Measurements from ENCODE around the gene ASTL.
A peak's percentile ranks its signal among the peaks of the same experiment; 100 is the strongest.

The ASTL gene

DNA sequence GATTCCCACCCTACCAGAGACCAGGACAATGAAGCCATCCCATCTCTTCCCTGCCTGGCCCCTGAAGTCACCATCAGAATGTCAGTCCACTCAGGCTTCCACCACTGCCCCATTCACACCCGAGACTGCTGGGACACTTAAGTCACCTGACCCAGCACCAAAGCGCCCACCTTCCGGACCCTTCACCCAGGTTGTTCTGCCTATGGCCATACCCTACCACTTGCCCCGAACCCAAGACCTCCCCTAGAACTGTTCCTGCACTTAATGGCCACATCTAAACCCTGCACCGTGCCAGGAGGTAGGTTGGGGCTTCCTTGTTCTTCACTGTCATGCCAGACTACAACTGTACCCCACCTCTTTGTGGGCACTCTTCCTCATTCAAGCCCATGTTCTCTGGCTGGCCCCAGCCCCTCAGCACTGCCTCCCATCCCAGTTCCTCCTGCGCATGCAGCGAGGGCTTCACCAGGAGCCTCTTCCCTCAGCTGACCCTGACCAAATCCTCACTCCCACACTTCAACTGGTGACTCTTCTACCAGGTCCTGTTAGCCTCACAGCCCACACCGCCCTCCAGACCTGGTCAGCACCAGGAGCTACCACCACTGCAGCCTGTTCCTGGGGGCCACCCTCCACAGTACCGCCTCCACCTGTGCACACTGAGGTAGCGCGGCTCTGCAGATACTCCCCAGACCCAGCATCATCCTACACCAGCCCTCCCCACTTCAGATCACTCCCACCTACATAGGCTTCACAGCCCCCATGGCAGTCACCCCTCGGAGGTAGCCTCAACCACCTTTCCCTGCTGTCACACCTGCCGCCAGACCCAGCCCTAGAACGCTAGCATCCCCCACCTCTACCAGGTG lies 13.7 kb downstream of the ASTL start:
- no peak for DNase-seq

DNA sequence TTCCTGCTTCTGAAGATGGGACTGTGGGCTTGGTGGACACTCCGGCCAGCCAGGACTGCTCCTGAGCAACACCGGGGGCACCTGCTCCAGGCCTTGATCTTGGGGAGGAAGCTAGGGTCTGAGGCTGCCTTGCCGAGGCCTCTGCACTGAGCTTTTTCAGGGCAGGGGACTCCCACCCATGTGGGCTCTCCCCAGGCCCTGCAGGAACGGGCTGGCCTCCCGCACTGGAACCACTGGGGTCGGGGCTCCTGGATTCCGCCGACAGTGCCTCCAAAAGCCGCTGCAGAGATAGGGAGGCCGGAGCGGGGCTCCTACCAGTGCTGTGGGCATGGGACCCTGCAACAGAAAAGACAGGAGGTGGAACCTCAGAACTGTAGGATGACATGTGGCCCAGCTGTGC lies 14.4 kb downstream of the ASTL start:
- DNase-seq, result no peak

DNA sequence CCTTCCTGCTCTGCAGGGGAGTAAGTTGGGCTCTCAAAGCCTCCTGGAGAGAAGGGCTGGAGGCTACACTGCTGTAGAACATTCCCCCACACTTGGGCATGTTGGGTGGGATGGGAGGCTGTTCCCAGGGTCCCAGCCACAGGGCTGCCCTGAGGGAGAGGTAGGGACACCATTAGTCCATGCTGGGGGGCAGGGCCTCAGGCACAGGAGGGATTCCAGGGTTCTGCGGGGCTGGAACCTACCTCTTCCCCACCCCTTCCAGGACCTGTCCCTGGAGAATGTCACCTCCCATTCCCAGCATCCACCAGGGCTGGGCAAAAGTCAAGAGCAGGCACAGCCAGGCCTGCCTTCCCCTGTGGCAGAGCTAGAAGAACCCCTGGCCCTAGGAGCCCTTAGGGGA lies 15.0 kb downstream of the ASTL start:
- DNase-seq, result no peak

DNA sequence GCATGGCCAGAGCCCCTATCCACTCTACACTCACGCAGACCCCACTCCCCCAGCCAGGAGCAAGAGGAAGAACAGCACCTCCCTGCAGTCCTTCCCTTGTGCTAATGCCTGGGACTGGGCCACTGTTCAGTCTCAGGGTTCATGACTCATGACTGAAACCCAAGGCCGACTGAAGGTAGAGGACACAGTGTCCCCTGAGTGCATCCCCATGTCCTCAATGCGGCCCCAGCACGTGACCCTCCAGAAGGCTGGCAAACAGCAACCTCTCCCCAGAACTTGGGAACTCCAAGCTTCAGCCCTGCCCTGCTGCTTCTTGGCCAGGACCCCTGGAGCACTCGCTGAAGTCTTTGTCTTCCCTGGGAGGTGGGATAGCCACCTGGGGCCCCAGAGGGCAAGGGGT lies 15.9 kb downstream of the ASTL start:
- DNase-seq, result no peak

DNA sequence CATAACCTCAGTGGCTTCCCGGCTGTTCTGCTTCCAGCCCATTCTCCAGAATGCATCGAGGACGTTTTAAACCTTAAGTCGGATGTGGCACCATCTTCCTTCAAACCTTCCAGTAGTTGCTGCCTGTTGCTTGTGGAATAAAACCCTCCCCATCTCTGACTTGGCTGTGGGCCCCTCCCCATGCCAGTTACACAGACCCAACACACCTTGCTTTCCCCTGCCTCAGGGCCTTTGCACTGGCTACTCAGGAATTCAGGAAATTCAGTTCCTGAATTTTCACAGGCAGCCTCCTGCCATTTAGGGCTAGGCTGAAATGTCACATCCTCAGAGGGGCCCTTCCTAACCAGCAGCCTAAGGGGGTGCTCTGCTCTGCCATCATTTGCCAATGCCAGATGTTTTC lies 16.9 kb downstream of the ASTL start:
- DNase-seq, result no peak

DNA sequence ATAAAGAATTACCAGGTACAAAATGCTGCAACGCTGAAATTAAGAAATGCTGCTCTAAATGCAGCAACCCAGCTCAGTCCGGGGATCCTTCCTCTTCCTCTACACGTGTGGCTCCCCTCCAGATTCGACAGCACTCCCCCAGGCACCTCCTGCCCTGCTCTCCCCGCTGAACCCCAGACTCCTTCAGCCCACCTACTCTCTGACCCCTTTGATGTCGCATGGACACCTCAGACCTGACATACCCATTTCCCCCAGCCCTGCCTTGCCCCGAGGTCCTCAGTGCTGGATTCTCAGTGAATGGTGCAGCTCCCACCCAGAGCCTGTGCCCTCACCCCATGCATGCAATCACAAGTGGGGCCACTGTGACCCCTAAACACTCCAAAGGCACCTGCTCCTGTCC lies 17.3 kb downstream of the ASTL start:
- DNase-seq, result no peak

DNA sequence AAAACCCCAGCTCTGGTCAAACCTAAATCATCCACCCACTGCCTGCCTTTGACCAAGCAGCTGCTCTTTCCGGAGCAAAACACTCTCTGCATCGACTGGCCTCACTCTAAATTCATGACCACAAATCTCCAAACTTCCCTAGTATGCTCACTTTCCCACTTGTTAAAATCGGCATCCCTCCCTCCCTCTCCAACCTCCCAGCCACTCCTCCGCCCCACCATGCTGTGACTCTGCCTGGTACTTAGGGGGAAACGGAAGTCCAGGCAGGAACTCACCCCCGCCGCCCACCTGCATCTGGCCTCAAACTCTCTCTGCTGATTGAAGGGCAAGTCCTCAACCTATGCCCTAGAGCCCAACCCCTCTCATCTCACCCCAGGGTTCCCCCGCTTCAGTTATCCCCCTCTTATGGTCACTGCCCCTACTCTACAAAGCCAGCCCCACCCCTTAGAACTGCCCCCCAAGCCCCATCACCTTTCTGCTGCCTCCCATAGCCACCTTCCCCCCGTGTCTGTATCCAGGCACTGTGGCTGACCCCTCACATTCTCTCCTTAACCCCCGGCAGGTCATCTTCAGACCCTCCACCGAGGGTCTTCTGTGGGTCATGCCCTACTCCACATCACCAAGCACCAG lies 18.1 kb downstream of the ASTL start:
- DNase-seq, result peak; percentile 27

DNA sequence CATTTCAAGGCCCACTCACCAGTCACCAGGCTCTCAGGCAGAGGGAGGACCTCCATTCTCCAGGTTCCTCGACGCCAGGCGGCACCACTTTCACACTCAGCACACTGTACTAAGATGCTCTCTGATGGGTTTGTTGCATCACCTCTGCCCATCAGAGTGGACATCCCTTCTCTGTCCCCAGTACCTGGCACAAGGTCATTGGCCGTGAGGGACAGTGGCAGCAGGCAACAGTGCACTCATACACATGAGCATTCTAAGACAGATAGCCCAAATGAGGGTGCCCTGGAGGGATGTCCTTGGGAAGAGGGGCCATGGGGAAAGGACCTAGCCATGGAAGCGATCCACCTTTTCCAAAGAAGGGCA lies 18.9 kb downstream of the ASTL start:
- DNase-seq, result no peak

DNA sequence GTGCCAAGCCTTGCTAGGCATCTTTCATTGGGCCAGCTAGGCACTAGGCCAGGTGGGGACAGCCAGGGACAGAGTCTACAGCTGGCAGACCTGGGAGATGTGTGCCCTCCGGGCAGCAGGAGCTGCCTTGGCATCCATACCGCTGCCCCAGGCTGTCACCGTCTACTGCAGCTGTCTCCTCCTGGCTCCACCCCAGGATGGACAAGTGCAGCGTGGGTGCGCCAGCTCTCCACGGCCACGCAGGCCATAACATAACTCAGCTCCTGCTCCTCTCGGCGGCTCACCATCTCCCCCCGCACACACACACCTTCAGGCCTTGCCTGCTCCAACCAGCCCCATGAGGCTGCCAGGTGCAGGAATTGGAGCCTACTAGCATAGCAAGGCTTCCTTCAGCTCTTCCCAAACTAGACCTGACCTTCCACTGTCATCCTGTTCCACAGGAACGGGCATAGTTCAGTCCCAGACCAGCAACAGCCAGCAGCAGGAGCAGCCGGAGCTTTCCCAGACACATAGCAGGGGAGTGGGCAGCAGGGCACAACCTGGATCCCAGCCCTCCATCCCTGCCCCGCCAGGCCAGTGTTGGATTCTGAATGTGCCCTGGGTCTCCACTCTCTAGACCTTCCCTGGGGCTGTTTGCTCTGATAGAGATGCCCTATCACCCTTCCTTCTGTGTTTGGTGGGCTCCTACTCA lies 19.5 kb downstream of the ASTL start:
- no peak for DNase-seq

DNA sequence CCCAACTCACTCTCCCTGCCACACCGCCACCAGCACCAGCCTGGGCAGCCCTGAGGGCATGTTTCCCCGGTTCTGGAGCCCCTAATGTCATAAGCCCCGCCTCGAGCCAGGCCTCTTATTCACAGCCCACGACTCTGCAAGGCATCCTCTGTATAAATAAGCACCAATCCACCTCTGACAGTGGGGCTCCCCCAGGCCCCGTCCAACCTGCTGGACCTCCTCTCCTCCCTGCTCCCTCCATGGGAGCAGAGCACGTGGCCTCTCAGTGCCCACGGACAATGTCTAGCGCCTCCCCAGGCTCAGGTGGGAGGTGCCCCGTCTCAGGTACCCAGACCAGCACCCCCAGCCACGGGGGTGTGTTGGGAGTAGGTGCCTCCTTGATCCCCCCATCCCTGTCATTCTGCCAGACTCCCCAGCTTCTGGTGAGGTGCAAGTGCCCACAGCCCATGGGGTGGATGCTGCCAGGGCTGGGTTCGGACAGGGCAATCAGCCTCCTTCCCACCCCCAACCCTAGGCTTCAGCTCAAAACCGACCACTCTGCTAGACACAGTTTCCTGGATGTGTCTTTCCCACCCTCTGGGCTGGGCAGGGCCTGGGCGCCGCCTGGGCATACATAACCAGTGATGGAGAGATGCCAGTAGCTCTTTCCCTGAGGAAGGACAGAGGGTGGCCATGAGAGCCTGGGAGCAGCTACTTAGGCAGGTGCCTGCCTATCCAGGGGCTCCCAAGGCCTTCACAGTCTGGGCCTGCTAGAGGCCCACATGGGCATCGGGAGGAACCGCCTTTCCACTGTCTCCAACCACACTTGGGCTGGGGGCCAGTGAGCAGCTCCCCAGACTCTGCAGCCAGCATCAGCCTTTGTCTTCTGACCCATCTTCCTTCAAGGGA lies 20.4 kb downstream of the ASTL start:
- DNase-seq, result no peak

DNA sequence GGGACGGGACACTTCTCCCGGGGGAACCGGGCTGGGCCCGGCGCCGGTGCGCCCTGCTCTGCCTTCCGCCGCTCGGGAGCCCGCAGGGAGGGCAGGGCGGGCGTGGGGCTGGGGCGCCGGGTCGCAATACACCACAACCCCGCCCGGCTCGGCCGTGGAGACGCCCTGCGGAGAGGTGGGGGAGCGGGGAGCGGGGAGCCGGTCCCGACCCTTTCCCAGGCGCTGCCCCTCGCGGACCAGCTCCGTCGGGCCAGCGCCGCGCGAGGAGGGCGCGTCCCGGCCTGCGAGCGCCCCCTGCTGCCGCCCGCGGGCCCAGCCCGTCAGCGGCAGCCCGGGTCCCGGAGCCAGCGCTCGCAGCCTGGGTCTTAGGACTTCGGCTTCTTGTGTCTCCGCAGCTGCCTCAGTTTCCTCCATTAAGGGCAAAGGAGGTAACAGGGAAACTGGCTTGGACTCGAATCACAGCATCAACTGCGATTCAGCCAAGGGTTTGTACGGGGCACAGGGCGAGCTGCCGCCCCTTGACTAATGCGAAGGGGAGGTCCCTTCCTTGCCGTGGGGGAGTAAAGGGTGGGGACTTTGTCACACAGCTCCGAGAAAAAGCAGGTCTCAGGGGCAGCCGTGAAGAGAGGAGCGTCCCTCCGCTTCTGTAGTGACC lies 21.3 kb downstream of the ASTL start:
- DNase-seq, result no peak

DNA sequence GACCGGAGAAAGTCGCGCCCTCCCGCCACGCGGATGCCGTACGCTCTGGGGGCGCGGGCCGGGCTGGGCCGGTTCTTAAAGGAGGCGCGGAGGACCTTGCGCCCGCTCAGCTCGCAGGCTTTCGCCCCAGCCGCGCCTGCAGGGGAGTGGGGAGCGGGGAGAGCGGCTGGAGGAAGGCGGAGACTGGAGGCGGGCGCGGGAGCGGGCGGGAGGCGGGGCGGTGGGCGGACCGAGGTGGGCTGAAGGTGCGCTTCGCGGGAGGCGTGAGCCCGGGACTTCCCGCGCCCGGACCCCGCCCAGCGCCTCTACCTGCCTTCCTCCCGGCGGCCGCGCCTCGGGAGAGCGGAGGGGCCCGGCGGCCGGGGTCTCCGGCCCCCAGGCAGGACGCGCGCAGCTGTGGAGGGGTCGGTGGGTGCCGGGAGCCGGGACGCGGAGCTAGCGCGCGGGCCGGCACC lies 21.9 kb downstream of the ASTL start, which contains the start of gene ADRA2B:
Gene ADRA2B (minus strand): TSS at position 148 of the 455 bp plus-strand sequence. CDS start 422 bp downstream, outside the sequence.
- no peak for DNase-seq

DNA sequence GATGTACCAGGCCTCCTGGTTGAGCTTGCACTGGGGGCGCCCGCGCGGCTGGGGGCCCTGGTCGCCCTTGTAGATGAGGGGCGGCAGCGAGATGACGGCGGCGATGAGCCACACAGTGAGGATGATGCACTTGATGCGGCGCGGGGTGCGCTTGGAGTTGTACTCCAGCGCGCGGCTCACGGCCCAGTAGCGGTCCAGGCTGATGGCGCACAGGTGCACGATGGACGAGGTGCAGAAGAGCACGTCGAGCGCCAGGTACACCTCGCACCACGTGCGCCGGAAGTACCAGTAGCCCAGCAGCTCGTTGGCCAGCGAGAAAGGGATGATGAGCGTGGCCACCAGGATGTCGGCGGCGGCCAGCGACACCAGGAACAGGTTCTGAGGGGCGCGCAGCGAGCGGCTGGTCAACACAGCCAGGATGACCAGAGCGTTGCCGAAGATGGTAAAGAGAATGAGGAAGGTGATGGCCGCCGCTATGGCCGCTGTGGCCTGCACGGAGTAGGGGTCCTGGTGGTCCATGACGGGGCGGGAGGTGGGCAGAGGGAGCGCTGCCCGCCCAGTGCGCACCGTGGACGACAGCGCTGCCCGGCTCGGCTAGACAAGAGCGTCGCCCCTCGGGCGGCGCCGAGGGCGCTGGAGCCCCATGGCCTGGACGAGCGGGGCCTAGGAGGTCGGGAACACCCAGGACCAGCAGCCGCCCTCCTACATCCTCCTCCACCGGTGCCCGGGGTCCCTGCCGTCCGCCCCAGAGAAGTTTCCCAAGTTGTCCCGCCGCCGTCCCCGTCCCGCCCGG lies 22.5 kb downstream of the ASTL start:
- no peak for DNase-seq

DNA sequence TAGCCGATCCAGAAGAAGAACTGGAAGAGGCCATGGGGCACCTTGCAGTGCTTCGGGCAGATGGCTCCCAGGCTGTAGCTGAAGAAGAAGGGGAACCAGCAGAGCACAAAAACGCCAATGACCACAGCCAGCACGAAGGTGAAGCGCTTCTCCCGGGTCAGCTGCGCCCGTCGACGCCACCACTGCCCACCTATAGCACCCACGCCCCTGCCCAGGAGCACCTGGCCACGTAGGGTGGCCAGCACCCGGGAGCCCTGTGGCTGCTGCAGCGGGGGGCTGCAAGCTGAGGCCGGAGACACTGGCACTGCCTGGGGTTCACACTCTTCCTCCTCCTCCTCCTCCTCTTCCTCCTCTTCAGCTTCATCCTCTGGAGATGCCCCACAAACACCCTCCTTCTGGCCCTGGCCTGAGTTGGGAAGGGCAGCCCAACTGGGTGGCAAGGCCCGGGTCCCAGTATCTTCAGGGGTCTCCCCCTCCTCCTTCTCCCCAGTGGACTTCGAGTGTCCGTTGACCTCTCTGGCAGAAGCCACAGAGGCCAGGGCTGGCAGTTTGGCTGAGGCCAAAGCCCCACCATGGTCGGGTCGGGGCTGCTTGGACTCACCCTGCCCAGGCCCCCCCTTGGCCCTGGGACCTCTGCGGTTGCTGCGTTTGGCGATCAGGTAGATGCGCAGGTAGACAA lies 23.3 kb downstream of the ASTL start:
- DNase-seq, result no peak

DNA sequence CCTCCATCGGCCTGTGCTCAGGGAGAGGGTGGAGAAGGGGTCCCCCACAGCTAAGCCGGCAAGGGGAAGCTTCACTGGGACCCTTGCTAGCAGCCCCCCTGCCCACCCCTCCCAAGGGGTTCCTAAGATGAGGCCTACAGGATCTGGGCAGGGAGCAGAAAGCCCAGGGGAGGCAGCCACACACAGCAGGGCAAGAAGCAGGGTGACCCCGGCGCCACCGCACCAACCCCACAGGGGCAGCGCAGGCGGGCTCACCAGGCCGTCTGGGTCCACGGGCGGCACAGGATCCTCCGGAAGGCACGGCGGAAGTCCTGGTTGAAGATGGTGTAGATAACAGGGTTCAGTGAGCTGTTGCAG lies 23.8 kb downstream of the ASTL start:
- no peak for DNase-seq

DNA sequence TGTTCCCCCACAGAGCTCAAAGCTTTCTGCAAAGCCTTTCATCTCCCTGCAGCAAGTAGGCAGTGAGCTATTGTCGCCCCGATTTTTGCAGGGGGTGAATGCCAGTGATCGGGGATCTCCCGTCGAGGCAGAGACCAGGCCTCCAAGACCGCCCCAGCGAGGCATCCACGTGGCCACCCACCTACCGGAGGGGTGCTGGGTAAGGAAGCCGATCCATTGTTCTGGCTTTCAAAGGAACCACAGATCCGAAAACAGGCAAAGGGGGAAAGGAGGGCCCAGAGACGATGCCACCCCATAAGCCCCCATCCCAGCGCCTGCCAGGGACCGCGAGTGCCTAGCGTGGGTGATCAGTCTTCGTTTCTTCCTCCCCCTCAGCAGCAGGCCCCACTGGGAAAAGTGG lies 24.4 kb downstream of the ASTL start:
- no peak for DNase-seq

DNA sequence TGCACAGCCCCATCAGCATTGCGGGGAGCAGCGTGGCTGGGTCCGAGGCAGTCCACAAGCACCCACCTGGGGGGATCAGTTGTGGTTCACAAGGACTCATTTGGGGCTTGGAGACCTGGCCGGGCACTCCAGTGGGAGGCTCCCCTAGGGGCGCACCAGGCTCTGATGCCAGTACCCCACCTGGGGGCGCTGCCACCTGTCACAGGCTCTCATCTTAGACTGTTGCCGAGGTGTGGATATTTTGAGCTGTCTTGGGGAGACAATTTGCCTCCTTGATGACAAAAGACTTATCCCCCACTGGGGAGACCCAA lies 25.0 kb downstream of the ASTL start:
- no peak for DNase-seq

DNA sequence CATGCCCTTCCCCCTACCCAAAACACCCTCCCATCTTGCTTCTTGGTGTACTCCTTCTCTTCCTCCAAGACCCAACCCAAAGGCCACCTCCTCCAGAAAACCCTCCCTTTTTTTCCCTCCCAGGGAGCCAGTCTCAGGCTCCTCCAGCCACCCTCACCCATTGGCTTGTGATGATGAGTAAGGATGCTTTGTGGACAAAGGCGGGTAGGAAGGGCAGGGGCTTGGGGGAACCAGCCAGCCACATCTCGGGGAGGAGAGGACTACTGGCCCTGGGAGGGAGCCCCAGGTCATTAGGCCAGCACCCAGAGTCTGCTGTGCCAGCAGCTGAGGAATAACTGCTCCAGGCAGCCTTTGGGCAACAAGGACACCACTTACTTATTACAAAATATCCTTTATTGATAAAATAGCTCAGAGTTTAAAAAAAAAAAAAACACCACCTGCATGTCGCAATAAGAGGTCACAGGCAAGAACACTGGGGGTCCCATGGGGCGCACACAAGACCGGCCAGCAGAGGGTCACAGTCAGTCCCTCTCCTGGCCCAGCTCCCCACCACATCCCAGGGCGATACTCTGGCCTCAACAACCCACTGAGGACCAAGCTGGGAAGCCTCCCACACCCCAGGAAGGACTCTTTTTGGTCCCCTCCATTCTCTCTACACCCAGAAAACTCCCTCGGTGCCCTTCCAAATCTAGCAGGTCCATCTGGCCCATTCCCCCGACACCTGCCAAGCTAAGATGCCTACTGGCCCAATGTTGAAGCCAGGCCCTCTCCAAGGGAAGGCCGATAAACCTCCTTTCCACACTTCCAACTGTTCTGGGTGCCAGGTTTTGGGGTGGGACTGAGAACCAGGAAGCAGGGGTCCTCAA lies 25.6 kb downstream of the ASTL start:
- no peak for DNase-seq

DNA sequence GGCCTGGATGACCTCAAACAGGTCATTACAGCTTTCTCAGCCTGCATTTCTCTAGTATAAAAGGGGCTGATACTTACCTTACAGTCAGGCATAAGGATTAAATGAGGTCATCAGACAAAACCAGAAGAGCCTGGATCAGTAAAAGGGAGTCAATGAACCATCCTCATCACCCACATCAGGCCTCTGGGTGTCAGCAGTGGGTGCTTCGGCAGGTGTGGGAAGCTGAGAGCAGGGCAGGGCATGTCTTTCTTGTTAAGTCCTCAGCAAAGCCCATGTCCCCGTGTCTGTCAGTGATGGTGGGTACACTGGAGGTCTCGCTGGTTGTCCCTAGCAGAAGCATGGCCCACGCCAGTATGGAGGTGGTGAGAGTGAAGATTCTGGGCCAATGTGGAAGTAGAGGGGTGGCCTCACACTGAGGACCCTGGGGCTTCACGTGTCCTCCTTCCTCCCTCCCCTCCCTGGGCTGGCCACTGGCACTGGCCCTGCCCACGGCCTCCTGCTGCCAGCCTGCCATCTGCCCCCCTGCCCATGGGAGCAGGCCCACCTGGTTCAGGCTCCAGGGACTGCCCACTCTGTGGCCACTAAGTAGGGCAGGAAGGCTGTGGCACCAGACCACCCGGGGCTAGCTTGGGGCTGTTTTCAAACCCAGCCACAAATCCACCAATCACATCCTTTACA lies 26.3 kb downstream of the ASTL start:
- DNase-seq, result no peak

DNA sequence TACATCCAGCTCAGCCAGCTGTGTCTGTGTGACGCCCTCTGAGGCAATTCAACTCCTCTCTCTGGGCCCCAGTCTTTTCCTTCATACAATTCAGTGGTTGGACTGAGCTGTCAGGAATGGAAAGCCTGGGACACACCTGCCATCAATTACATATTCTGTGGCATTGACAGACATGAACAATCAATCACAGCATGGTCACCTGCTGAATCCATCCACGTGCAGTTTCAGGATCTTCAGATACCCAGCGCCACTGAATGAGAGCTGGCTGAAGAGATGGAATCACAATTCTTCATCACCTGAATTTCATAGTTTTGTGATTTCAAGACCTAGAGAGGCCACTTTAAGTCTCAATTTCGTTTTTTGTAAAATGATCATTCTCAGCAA lies 27.1 kb downstream of the ASTL start:
- DNase-seq, result no peak
